Ovary (tissue), 3 donors: ENCODE results near the gene CSTPP1.

Source experiments
- EP300 ChIP-seq: sonication (generic); formaldehyde crosslinking; IDR thresholded peaks from one replicate; pipeline ENCODE4 v1.6.1; 2017; ENCODE audit warnings: antibody characterized with exemption
- POLR2A ChIP-seq: fragments of 450-650 bp; IDR thresholded peaks from one replicate; pipeline ENCODE4 v1.6.1; 2017; ENCODE audit warnings: antibody characterized with exemption, mild to moderate bottlenecking, moderate library complexity
- TF ChIP-seq, protein P1 (sequence below), 3 donors: fragments of 450-650 bp in 2 of 3; fragments of 200-600 bp in 1 of 3; IDR thresholded peaks; one replicate each; pipeline versions ENCODE4 v1.5.1 to v1.8.0; 2016 to 2022; ENCODE audit warnings: antibody characterized with exemption in 3 of 3, mild to moderate bottlenecking in 1 of 3
- donor health status: DM: no; HTN: no; CAD: no.

DNA sequence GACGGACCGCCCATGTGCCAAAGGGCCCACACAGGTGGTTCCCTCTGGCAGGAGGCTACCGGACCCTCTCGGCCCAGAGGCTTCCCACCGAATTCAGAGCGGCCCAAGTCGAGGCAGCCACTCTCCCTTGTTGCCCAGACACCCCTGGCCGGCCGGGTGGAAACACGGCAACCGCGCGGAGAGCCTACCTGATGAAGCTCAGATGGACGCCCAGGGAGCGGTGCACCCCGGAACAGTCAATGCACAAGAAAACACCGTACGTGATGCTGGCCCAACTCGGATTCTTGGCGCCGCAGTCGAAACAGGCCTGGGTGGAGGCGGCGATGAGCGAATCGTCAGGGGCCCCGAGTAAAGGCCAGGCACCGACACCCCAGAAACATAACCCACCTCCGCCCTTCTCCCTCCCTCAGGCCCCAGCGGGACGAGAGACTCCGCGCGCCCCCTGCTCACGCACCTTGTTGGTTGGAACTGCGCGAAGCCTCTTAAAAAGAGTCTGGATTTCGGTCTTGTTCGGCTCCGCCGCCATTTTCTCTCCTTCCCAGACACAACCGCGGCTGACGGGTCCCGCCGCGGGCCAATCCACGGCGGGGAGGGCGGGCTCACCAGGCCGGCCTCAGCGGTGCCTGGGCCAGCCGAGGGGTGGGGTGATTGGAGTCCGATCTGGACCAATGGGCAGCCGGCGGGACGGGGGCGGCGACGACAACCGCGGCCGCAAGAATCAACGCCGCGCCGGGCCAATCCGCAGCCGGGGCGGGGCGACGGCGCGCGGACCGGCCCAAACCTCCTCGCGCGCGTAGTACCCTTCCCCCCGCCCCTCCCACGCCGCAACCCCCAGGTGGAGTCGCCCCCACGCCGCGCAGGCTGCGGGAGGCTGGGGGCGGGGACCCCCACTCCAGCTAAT, 240.0 kb downstream of the CSTPP1 start, which contains the start of gene ARFGAP2:
- TF ChIP-seq EP300 (no peak), POLR2A (peak; percentile 62)
- TF ChIP-seq, protein P1, sequence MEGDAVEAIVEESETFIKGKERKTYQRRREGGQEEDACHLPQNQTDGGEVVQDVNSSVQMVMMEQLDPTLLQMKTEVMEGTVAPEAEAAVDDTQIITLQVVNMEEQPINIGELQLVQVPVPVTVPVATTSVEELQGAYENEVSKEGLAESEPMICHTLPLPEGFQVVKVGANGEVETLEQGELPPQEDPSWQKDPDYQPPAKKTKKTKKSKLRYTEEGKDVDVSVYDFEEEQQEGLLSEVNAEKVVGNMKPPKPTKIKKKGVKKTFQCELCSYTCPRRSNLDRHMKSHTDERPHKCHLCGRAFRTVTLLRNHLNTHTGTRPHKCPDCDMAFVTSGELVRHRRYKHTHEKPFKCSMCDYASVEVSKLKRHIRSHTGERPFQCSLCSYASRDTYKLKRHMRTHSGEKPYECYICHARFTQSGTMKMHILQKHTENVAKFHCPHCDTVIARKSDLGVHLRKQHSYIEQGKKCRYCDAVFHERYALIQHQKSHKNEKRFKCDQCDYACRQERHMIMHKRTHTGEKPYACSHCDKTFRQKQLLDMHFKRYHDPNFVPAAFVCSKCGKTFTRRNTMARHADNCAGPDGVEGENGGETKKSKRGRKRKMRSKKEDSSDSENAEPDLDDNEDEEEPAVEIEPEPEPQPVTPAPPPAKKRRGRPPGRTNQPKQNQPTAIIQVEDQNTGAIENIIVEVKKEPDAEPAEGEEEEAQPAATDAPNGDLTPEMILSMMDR (IDR thresholded peaks at IDR 0.05), result peak in 1 of 3 donors; percentile 10
